ENCODE measurements around the gene SLC7A9.

GRCh38 chr19:32819419-32820400 is 49.9 kb downstream of the SLC7A9 start:
- TF ChIP-seq CTCF (IDR thresholded peaks at IDR 0.05): no peak
- no peak for TF ChIP-seq POLR2A (IDR thresholded peaks at IDR 0.05)
